ENCODE data around the gene SLC1A4.

SLC1A4 gene

DNA sequence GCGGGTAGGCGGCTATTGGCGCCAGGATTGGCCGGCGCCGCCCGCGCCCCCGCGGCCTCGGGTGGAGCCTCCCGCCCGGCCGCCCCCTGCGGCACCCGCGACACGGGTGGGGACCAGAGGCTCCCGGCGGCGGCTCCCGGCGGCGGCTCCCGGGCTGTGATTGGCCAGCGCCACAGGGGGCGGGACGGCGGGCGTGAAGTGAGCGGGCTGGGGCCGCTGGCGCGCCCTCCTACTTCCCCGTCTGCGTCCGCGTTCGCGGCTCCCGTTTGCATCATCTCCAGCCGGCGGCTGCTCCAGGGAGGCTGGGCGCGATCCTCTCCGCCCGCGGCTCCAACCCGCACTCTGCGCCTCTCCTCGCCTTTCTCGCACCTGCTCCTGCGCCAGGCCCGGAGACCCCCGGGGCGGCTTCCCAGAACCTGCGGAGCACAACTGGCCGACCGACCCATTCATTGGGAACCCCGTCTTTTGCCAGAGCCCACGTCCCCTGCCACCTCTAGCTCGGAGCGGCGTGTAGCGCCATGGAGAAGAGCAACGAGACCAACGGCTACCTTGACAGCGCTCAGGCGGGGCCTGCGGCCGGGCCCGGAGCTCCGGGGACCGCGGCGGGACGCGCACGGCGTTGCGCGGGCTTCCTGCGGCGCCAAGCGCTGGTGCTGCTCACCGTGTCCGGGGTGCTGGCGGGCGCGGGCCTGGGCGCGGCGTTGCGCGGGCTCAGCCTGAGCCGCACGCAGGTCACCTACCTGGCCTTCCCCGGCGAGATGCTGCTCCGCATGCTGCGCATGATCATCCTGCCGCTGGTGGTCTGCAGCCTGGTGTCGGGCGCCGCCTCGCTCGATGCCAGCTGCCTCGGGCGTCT, at the start of gene SLC1A4:
SLC1A4 (plus strand) TSS at position 274 of the 856 bp plus-strand sequence; CDS start at position 519, 245 bp downstream.
- H3K27ac ChIP-seq = peak within 1 kb of the TSS; percentile 96
- TF ChIP-seq ZFX (IDR thresholded peaks at IDR 0.05; ENCODE audit: borderline replicate concordance) (no peak), CTCF (IDR thresholded peaks at IDR 0.05) (no peak)

DNA sequence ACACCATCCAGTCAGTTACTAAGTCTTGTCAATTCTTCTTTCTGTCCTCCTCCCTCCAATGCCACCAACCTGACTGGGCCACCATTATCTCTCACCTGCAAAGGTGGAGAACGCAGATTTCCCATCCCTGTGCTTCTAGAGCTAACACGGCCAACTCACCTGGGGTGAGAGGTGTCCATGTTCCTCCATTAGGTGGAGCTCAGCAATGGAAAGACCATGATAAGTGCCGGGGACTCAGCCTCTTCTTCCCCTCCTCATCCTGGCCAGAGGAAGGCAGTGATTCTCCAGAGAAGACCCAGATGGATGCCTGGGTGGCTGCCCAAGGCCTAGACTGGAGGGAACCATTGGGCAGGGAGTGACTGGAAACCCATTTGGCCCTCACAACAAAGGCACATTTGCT, 48.1 kb upstream of the SLC1A4 start:
- TF ChIP-seq CTCF (IDR thresholded peaks at IDR 0.05) (no peak), ZFX (IDR thresholded peaks at IDR 0.05; ENCODE audit: borderline replicate concordance) (no peak)
- no peak overlapping the region for H3K27ac ChIP-seq

GRCh38 chr2:64941801-64942200, 47.4 kb upstream of the SLC1A4 start:
- H3K27ac ChIP-seq = no peak overlapping the region
- TF ChIP-seq ZFX (IDR thresholded peaks at IDR 0.05; ENCODE audit: borderline replicate concordance) (no peak), CTCF (IDR thresholded peaks at IDR 0.05) (no peak)

- H3K27ac ChIP-seq = no peak overlapping the region
- TF ChIP-seq CTCF (IDR thresholded peaks at IDR 0.05) = no peak
- TF ChIP-seq ZFX (IDR thresholded peaks at IDR 0.05; ENCODE audit: borderline replicate concordance) = no peak
These were observed 46.5 kb upstream of the SLC1A4 start for GRCh38 chr2:64942693-64943092.

DNA sequence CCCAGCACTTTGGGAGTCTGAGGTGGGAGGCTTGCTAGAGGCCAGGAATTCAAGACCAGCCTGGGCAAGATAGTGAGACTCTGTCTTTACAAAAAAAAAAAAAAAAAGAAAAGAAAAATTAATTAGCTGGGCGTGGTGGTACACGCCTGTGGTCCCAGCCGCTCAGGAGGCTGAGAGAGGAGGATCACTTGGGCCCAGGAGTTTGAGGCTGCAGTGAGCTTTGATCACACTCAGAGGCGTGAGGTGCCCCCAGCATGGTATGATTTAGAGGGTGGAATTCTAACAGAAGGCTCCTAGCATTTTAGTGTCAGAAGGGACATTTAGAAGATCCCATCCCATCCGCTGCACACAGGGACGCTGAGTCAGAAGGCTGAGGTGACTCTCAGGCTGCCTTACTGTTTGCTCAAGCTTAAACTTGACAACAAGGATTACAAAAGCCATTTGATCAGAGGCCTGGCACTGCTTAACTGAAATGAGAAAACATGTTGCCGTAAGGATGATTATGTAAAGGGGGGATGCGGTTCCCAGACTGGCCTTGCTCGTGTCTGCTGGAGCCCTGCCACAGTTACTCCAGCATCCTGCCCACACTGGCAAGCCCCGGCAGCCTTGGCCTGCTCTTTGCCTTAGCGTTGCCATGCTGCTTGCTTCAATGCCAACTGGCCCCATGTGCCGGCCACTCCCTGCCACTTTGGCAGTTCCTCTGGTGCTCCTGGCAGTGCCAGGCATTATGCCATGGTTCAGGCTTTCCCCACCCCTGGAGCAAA, 45.6 kb upstream of the SLC1A4 start:
- H3K27ac ChIP-seq = no peak overlapping the region
- no peak for TF ChIP-seq ZFX (IDR thresholded peaks at IDR 0.05; ENCODE audit: borderline replicate concordance)
- TF ChIP-seq CTCF (IDR thresholded peaks at IDR 0.05) = no peak

DNA sequence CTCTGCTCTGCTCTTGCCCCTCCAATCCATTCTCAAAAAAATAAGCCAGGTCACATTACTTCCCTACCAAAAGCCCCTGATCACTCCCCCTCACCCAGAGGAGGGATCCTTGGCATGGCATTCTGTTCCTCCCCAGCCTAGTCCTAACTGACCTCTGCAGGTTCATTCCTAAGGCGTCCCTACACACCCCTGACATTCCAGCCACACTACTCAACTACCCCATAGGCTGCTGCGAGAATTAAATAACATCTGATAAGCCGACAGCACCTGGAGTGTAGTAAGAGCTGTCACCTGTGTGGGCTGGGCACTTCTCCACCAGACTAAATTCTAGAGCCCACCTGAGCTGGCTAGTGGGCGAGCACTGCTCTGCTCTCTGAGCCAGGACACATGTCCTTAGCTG, 44.7 kb upstream of the SLC1A4 start:
- H3K27ac ChIP-seq = no peak overlapping the region
- TF ChIP-seq ZFX (IDR thresholded peaks at IDR 0.05; ENCODE audit: borderline replicate concordance) (no peak), CTCF (IDR thresholded peaks at IDR 0.05) (no peak)
